Measurements from ENCODE around the gene NSMF.

DNA sequence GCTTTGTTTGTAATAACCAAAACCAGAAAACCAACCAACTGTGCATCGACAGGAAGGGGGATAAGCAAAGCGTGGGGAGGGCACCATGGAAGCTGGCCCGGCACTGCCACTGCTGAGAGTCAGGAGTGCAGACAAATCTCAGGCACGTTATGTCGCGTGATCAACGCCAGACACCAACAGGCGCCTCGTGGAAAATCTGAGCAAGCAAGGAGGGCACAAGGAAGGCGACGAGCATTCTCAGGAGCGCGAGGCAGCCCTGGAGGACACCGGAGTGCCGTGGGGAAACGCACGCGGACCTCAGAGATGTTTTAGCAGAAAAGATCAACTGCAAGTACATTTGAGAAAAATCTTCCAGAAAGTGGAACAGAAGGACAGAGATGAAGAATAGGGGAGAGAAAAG lies 15.1 kb upstream of the NSMF start:
- TF ChIP-seq, protein P1, sequence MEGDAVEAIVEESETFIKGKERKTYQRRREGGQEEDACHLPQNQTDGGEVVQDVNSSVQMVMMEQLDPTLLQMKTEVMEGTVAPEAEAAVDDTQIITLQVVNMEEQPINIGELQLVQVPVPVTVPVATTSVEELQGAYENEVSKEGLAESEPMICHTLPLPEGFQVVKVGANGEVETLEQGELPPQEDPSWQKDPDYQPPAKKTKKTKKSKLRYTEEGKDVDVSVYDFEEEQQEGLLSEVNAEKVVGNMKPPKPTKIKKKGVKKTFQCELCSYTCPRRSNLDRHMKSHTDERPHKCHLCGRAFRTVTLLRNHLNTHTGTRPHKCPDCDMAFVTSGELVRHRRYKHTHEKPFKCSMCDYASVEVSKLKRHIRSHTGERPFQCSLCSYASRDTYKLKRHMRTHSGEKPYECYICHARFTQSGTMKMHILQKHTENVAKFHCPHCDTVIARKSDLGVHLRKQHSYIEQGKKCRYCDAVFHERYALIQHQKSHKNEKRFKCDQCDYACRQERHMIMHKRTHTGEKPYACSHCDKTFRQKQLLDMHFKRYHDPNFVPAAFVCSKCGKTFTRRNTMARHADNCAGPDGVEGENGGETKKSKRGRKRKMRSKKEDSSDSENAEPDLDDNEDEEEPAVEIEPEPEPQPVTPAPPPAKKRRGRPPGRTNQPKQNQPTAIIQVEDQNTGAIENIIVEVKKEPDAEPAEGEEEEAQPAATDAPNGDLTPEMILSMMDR (IDR thresholded peaks at IDR 0.05), result no peak
- no peak for TF ChIP-seq POLR2AphosphoS5 (IDR thresholded peaks at IDR 0.05; ENCODE audit: insufficient read depth in 1 of 2, low read depth in 1 of 2)
- no peak for TF ChIP-seq POLR2A (IDR thresholded peaks at IDR 0.05)
